ENCODE results near the gene CACNA1C.

DNA sequence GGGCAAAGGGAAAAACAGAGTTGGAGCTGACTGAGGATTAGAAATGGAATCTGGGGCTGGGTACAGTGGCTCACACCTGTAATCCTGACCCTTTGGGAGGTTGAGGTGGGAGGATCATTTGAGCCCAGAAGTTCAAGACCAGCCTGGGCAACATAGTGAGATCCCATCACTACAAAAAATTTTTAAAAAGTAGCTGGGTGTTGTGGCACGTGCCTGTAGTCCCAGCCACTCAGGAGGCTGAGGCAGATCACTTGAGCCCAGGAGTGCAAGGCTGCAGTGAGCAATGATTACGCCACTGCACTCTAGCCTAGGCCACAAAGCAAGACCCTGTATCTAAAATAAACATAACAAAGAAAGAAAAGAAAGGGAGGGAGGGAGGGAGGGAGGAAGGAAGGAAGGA lies 33.7 kb upstream of the CACNA1C start:
- TF ChIP-seq, protein P1, sequence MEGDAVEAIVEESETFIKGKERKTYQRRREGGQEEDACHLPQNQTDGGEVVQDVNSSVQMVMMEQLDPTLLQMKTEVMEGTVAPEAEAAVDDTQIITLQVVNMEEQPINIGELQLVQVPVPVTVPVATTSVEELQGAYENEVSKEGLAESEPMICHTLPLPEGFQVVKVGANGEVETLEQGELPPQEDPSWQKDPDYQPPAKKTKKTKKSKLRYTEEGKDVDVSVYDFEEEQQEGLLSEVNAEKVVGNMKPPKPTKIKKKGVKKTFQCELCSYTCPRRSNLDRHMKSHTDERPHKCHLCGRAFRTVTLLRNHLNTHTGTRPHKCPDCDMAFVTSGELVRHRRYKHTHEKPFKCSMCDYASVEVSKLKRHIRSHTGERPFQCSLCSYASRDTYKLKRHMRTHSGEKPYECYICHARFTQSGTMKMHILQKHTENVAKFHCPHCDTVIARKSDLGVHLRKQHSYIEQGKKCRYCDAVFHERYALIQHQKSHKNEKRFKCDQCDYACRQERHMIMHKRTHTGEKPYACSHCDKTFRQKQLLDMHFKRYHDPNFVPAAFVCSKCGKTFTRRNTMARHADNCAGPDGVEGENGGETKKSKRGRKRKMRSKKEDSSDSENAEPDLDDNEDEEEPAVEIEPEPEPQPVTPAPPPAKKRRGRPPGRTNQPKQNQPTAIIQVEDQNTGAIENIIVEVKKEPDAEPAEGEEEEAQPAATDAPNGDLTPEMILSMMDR (IDR thresholded peaks at IDR 0.05), result no peak
- no peak for TF ChIP-seq EZH2 (IDR thresholded peaks at IDR 0.05; ENCODE audit: borderline replicate concordance, insufficient read depth, low read depth, low read length, poor library complexity, severe bottlenecking)

Data from B cell (primary cell).